Smooth muscle cell of the umbilical artery (primary cell): ENCODE results near the gene ZNF334. TPM values are rescaled to one million over a fixed set of nuclear protein-coding genes. Genes with fewer than 3 reads are reported as not detected.

Source experiments
- total RNA-seq: library from RNA; depleted of rRNA; stranded (reverse); fragments of >200 nt; gene quantifications from 2 replicates; pipeline ENCODE4 v1.2.3, GENCODE V29; 2014

The ZNF334 gene
- total RNA-seq: 2.7 and 2.8 TPM in 2 replicates

DNA sequence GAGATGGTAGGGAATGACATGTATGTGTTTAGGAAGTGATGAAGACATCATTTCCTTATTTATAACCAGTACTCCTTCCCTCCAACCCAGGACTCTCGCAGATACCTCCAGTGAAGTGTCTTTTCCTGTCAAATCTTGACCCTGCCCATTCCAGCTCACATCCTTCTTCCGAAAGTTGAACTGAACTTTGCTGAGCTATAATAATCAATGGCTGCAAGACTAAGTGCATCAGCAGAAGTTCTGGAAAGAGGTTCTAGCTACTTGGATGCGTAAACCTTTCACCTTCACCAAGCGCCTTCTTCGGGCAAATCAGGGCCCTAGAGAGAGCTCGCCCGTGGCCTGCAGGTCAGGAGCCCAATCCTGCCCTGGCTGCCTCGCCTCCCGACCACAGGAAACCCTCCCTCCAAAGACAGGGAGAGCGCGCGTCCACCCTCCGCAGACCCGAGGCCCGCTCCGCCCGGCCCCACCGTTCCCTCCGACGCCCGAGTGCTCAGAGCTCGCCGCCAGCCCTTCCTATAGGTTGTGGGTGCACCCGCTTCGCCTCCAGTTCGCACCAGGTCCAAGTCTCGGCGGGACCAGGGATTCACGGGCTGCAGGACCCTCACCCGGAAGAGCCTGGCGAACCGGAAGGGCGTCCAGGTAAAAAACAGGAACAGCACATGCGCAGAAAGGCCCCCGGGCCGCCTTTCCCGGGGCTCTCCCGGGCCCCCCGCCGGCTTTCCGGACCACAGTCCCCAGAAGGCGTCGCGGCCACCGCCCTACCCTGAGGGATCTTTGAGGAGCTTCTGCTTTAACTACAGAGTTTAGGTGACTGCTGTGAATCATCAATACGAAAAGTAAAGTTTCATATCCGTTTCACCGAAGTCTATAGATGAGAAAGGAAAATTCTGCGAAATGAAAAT is at the start of gene ZNF334:
Gene ZNF334 (minus strand): TSS at position 617 of the 902 bp plus-strand sequence. CDS start 1,457 bp downstream, outside the sequence.

DNA sequence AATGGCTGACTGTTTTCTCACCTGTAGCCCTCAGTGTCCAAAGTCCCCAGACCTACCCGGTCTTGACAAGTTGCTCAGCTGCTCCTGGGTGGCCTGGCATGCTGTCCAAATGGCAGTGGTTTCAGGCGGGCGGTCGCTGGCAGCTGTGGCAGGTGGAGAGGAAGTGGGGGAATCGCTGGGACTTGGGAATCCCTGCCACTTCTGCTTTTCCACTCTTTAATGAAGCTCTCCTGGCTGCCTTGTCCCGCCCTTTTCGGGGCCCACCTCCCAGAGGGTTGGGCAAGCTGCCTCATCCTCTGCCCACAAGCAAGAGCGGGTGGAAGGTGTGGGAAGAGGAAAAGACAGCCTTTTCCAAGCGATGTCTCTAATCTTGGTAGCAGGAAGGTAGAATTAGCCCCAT is 37.1 kb upstream of the ZNF334 start, which contains the start of gene OCSTAMP:
Gene OCSTAMP (minus strand): TSS at position 194 of the 400 bp plus-strand sequence. CDS start 94 bp downstream, at position 100.

Other genes starting within 250 kb of the ZNF334 start
- not detected in 2 replicates for gene CDH22, start 205.1 kb downstream of the ZNF334 start, total RNA-seq
- gene ELMO2, start 106.9 kb downstream of the ZNF334 start, total RNA-seq: 33.0 and 37.0 TPM in 2 replicates
- gene OCSTAMP, start 37.1 kb upstream of the ZNF334 start, total RNA-seq: not detected in 2 replicates
- gene SLC13A3, start 137.9 kb upstream of the ZNF334 start, total RNA-seq: 1.5 and 3.9 TPM in 2 replicates
- gene TP53RK, start 175.9 kb upstream of the ZNF334 start, total RNA-seq: 12.1 and 15.7 TPM in 2 replicates
- 56.7 and 64.5 TPM in 2 replicates for gene SLC2A10, start 196.1 kb upstream of the ZNF334 start, total RNA-seq